ENCODE results near the gene FBXO10.

DNA sequence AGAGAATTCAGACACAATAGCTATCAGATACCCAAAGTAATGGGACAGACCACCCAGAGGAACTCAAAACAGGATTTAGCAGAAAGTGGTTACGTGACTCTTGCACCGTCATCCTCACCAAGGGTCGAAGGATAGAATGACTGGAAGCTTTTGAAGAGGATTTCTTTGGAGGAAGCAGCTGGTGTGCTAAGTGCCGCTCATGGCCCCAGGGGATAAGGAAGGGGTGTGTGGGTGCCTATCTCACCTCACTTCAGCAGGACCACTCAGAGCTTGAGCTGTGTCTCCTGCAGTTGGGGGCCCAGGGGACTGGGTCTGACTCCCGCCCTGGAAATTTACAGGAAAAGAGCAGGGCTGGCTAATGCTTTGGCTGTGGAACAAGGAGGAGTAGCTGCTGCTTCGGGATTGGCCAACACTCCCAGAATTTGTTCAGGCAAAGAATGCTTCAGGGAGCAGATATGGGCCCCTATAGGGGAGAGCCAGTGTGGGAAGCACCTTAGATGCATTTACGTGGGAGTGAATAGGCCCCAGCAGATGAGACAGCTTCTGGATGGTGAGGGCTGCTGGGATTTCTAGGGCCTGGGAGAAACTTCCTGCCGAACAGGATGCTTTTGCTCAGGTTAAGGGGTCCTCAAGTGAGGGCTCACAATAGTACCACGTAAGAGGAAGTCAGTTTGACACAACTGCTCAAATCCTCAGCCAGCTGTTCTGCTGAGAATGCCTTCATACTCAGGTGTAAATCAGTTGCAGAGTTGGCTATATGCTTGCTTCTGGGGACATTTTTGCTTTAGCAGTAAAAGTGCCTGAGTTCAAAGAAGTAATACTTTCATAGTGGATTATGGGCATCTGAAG lies 45.3 kb upstream of the FBXO10 start:
- TF ChIP-seq, protein P1, sequence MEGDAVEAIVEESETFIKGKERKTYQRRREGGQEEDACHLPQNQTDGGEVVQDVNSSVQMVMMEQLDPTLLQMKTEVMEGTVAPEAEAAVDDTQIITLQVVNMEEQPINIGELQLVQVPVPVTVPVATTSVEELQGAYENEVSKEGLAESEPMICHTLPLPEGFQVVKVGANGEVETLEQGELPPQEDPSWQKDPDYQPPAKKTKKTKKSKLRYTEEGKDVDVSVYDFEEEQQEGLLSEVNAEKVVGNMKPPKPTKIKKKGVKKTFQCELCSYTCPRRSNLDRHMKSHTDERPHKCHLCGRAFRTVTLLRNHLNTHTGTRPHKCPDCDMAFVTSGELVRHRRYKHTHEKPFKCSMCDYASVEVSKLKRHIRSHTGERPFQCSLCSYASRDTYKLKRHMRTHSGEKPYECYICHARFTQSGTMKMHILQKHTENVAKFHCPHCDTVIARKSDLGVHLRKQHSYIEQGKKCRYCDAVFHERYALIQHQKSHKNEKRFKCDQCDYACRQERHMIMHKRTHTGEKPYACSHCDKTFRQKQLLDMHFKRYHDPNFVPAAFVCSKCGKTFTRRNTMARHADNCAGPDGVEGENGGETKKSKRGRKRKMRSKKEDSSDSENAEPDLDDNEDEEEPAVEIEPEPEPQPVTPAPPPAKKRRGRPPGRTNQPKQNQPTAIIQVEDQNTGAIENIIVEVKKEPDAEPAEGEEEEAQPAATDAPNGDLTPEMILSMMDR (IDR thresholded peaks at IDR 0.05): no peak
- TF ChIP-seq POLR2A (IDR thresholded peaks at IDR 0.05): no peak
